Activated gamma-delta T cell (primary cell): ENCODE data around the gene STC2.
A peak's percentile ranks its signal among the peaks of the same experiment; 100 is the strongest.
"Not testable (repeated sequence)": the region's sequence is repeated elsewhere in the genome, so short reads cannot be mapped to it uniquely, and the experiment has no call there.

Experiments used
- DNase-seq: peaks from one replicate; lab custom pipeline; 2025; lab: John Stamatoyannopoulos, UW

The STC2 gene

GRCh38 chr5:173294673-173295320 lies 33.4 kb downstream of the STC2 start:
- no peak for DNase-seq

GRCh38 chr5:173293817-173294672 lies 34.2 kb downstream of the STC2 start:
- DNase-seq = no peak

GRCh38 chr5:173291722-173292658 lies 36.2 kb downstream of the STC2 start:
- no peak for DNase-seq

GRCh38 chr5:173290477-173291131 lies 37.6 kb downstream of the STC2 start:
- no peak for DNase-seq

GRCh38 chr5:173289372-173289771 lies 38.8 kb downstream of the STC2 start:
- DNase-seq = no peak

GRCh38 chr5:173288632-173289031 lies 39.6 kb downstream of the STC2 start:
- DNase-seq = no peak

GRCh38 chr5:173287086-173287485 lies 41.1 kb downstream of the STC2 start:
- no peak for DNase-seq

- not testable (repeated sequence) for DNase-seq
These were observed 43.8 kb downstream of the STC2 start for GRCh38 chr5:173284343-173284958.

- peak; percentile 21 for DNase-seq
These were observed 44.6 kb downstream of the STC2 start for GRCh38 chr5:173283318-173284288.

- no peak for DNase-seq
These were observed 45.3 kb downstream of the STC2 start for GRCh38 chr5:173282916-173283315.

GRCh38 chr5:173281910-173282309 lies 46.3 kb downstream of the STC2 start:
- DNase-seq = no peak

- no peak for DNase-seq
These were observed 49.0 kb downstream of the STC2 start for GRCh38 chr5:173279166-173279565.

GRCh38 chr5:173278641-173279040 lies 49.6 kb downstream of the STC2 start:
- DNase-seq = no peak

GRCh38 chr5:173278172-173278571 lies 50.0 kb downstream of the STC2 start:
- DNase-seq = no peak

GRCh38 chr5:173274771-173275170 lies 53.4 kb downstream of the STC2 start:
- DNase-seq = no peak

- no peak for DNase-seq
These were observed 56.8 kb downstream of the STC2 start for GRCh38 chr5:173271419-173271818.

GRCh38 chr5:173268750-173269432 lies 59.3 kb downstream of the STC2 start:
- no peak for DNase-seq

GRCh38 chr5:173265433-173265832 lies 62.8 kb downstream of the STC2 start:
- no peak for DNase-seq
